LNCAP (cell line): ENCODE results near the gene PSMG3.

ENCODE experiments used
- CTCF ChIP-seq: fragments of 450-650 bp; IDR thresholded peaks from 2 replicates; pipeline ENCODE4 v1.5.1; 2017; ENCODE audit warnings: mild to moderate bottlenecking

The PSMG3 gene

GRCh38 chr7:1595636-1596035 lies 25.8 kb upstream of the PSMG3 start:
- no peak for TF ChIP-seq CTCF

GRCh38 chr7:1595027-1595426 lies 25.2 kb upstream of the PSMG3 start:
- no peak for TF ChIP-seq CTCF

GRCh38 chr7:1593904-1594421 lies 24.1 kb upstream of the PSMG3 start:
- TF ChIP-seq CTCF, result no peak

- TF ChIP-seq CTCF, result no peak
Observed at GRCh38 chr7:1593091-1593866, 23.4 kb upstream of the PSMG3 start.

- no peak for TF ChIP-seq CTCF
Observed at GRCh38 chr7:1592299-1592871, 22.6 kb upstream of the PSMG3 start.

GRCh38 chr7:1591876-1592275 lies 22.0 kb upstream of the PSMG3 start:
- no peak for TF ChIP-seq CTCF

- TF ChIP-seq CTCF, result no peak
Observed at GRCh38 chr7:1591396-1591795, 21.6 kb upstream of the PSMG3 start.
